PFSK-1 (cell line): ENCODE measurements around the gene CEP97.

Experiments
- FOXP2 ChIP-seq: optimal IDR thresholded peaks from 2 replicates; pipeline ENCODE3; 2011; ENCODE audit warnings: borderline replicate concordance, control low read depth, inconsistent platforms; ENCODE audit not compliant: insufficient read depth; ENCODE audit errors: extremely low read length, extremely low read depth
- POLR2AphosphoS5 ChIP-seq: IDR thresholded peaks from 2 replicates; pipeline ENCODE4 v1.6.1; 2012; ENCODE audit warnings: low read depth, mild to moderate bottlenecking, control low read depth, low read length, moderate library complexity
- SIN3A ChIP-seq: IDR thresholded peaks from 2 replicates; pipeline ENCODE4 v1.6.1; 2012; ENCODE audit warnings: mild to moderate bottlenecking, low read length, moderate library complexity, borderline replicate concordance; ENCODE audit not compliant: insufficient read depth
- TAF1 ChIP-seq: IDR thresholded peaks from 2 replicates; pipeline ENCODE4 v1.6.1; 2012; ENCODE audit warnings: low read length, control low read depth, borderline replicate concordance; ENCODE audit not compliant: insufficient read depth
- TF ChIP-seq, protein P1 (sequence below), 2 experiments: IDR thresholded peaks; 2 replicates each; pipeline versions ENCODE4 v1.6.1 to v1.8.0; 2011 to 2012; ENCODE audit warnings: low read depth in 2 of 2, low read length in 2 of 2, control low read depth in 1 of 2, inconsistent platforms in 1 of 2, mild to moderate bottlenecking in 1 of 2, moderate library complexity in 1 of 2; ENCODE audit not compliant: insufficient read depth in 1 of 2

CEP97 gene

DNA sequence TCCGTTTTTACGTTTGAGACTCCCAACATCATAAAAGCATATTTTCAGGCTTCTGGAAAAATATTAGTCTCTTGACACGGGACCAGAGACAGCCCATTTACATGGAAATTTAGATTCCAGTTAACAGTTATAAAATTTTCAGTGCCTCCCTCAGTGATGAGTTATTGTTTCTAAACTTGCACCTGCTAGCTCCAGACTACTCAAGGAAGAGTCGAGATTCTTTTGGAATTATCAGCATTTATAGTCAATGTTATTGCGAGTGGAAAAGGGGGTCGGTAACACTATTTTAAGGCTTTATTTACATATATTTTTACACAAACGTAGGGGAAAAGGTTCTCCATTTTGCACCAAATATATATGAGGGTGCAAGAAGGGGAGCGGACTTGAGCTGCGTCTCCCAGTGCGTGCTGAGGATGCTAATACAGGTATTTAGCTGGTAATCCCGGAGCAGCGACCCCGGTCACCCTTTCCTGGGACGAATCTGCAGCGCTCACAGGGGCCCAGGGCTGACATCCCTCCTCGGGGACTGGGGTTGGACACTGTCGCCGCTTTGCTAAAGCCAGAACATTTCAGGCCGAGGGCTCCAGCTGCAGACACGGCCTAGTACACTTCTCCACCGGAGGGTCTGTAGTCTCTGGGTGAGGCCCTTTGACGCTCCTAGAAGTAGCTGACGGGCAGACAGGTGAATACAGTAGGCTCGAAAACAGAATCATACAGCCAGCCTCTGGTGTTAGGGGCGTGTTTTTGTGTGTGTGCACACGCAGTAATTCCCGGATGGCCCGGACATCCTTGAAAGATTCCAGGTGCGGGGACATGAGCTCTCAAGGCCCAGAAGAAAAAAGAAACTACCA, 46.8 kb upstream of the CEP97 start:
- TF ChIP-seq FOXP2: no peak
- no peak for TF ChIP-seq SIN3A
- no peak for TF ChIP-seq TAF1
- TF ChIP-seq, protein P1, sequence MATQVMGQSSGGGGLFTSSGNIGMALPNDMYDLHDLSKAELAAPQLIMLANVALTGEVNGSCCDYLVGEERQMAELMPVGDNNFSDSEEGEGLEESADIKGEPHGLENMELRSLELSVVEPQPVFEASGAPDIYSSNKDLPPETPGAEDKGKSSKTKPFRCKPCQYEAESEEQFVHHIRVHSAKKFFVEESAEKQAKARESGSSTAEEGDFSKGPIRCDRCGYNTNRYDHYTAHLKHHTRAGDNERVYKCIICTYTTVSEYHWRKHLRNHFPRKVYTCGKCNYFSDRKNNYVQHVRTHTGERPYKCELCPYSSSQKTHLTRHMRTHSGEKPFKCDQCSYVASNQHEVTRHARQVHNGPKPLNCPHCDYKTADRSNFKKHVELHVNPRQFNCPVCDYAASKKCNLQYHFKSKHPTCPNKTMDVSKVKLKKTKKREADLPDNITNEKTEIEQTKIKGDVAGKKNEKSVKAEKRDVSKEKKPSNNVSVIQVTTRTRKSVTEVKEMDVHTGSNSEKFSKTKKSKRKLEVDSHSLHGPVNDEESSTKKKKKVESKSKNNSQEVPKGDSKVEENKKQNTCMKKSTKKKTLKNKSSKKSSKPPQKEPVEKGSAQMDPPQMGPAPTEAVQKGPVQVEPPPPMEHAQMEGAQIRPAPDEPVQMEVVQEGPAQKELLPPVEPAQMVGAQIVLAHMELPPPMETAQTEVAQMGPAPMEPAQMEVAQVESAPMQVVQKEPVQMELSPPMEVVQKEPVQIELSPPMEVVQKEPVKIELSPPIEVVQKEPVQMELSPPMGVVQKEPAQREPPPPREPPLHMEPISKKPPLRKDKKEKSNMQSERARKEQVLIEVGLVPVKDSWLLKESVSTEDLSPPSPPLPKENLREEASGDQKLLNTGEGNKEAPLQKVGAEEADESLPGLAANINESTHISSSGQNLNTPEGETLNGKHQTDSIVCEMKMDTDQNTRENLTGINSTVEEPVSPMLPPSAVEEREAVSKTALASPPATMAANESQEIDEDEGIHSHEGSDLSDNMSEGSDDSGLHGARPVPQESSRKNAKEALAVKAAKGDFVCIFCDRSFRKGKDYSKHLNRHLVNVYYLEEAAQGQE (IDR thresholded peaks at IDR 0.05; ENCODE audit: insufficient read depth in 1 of 2, low read depth in 2 of 2, low read length in 2 of 2): no peak
- TF ChIP-seq POLR2AphosphoS5: no peak

DNA sequence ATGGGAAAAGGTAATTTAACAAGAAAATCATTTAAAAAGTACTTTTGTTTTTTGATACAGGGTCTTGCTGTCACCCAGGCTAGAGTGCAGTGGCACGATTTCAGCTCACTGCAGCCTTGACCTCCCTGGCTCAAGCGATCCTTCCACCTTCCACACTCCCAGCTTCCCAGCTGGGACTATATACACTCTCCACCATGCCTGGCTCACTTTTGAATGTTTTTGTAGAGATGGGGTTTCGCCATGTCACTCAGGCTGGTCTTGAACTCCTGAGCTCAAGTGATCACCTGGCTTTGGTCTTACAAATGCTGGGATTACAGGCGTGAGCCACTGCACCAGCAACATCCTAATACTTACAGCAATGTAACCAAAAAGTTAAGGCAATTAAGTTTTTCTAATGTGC, 43.9 kb upstream of the CEP97 start:
- TF ChIP-seq TAF1 (no peak), POLR2AphosphoS5 (no peak), FOXP2 (no peak)

DNA sequence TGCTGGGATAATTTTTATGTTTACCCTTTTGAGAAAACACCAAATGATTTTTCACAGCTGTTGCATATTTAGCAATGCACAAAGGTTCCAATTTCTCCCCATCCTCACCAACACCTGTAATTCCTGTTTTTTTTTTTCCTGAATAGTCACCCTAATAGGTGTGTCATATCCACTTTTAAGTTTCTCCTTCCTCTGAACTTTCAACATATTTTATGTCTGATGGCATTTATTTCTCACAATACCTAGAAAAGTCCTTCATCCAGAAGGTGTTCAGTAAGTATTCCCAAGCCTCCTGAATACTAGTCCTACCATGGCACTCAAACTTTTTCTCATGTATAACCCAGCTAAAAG, 39.4 kb upstream of the CEP97 start:
- no peak for TF ChIP-seq TAF1
- TF ChIP-seq, protein P1 (IDR thresholded peaks at IDR 0.05; ENCODE audit: insufficient read depth in 1 of 2, low read depth in 2 of 2, low read length in 2 of 2): no peak
- no peak for TF ChIP-seq POLR2AphosphoS5
- TF ChIP-seq FOXP2: no peak
- no peak for TF ChIP-seq SIN3A

DNA sequence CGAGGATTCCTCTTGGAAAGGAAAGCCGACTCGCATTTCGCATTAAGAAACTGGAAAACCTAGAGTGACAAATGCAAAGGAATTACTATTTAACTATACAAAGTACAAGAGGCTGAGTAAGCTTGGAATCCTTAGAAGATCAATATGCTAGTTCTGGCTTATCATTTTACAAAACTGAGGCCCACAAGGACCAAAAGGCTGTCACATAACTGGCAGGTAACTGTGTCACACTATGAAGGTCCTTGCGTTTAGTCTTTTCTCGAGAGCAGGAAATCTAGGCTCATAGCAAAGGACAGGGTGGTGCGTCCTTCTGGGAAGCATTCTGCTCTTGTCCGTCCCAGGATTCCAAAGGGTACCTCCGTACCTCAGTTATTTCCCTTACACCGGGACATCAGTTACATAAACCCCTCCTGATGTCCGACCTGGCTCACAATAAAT, 38.5 kb upstream of the CEP97 start:
- no peak for TF ChIP-seq FOXP2
- TF ChIP-seq SIN3A: no peak
- no peak for TF ChIP-seq POLR2AphosphoS5
- no peak for TF ChIP-seq TAF1
- TF ChIP-seq, protein P1 (IDR thresholded peaks at IDR 0.05; ENCODE audit: insufficient read depth in 1 of 2, low read depth in 2 of 2, low read length in 2 of 2): no peak

DNA sequence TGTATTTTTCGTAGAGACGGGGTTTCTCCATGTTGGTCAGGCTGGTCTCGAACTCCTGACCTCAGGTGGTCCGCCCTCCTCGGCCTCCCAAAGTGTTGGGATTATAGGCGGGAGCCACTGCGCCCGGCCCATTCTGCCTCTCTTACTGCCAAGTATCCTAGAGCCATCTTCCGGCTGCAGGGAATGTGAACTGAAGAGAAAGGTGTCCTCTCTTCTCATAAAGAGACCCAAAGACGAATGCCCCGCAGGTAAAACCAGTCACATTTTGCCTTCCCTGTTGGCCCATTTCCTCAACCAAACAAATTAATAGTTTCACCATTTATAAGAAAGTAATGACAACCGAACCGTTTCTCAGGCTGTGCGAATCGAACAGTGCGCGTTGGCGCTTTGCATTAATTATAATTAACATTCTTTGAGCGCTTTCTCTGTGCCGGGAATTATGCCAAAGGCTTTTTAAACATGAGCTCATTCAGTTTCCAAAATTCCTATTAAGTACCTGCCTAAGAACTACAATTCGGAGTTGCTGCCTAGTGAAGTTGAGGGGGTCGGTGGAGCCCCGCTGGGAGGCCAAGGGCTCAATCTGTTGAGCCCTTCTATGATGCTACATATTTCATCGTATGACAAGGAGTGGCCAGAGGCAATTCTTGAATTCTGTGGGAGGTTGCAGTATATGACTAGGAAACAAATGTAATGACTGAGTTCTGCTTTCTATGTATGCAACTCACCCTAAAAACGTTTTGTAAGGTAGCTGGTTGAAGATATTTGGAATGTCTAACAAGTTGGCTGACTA, 37.1 kb upstream of the CEP97 start:
- TF ChIP-seq POLR2AphosphoS5 (no peak), TAF1 (no peak), FOXP2 (no peak), SIN3A (no peak)
- TF ChIP-seq, protein P1 (IDR thresholded peaks at IDR 0.05; ENCODE audit: insufficient read depth in 1 of 2, low read depth in 2 of 2, low read length in 2 of 2): no peak
